Trophoblast cell (in vitro differentiated cells and primary cell): Measurements from ENCODE around the gene EXO1.

Experiments
- DNase-seq, 2 donors: peaks; one replicate each; pipeline ENCODE4 v3.0.0-alpha.2; 2016
- H2AFZ ChIP-seq: 2 replicates; pipeline ENCODE4 v1.6.1; 2013; ENCODE audit warnings: low read length, moderate library complexity, mild to moderate bottlenecking; ENCODE audit not compliant: insufficient read depth, poor library complexity
- H2AK5ac ChIP-seq: 2 replicates; pipeline ENCODE4 v1.6.1; 2013; ENCODE audit warnings: mild to moderate bottlenecking, low read length
- H2BK120ac ChIP-seq: 2 replicates; pipeline ENCODE4 v1.6.1; 2013; ENCODE audit warnings: low read length, mild to moderate bottlenecking, moderate library complexity; ENCODE audit not compliant: insufficient read depth, poor library complexity
- H2BK12ac ChIP-seq: 2 replicates; pipeline ENCODE4 v1.6.1; 2013; ENCODE audit warnings: mild to moderate bottlenecking, low read length, moderate library complexity
- H2BK5ac ChIP-seq: 2 replicates; pipeline ENCODE4 v1.6.1; 2013; ENCODE audit warnings: low read length, low read depth, moderate library complexity, mild to moderate bottlenecking; ENCODE audit not compliant: poor library complexity
- H3K14ac ChIP-seq: 2 replicates; pipeline ENCODE4 v1.6.1; 2013; ENCODE audit warnings: mild to moderate bottlenecking, low read length
- H3K18ac ChIP-seq: 2 replicates; pipeline ENCODE4 v1.6.1; 2013; ENCODE audit warnings: mild to moderate bottlenecking, low read length
- H3K23ac ChIP-seq: 2 replicates; pipeline ENCODE4 v1.6.1; 2013; ENCODE audit warnings: low read length
- H3K27ac ChIP-seq: 2 replicates; pipeline ENCODE4 v1.5.1; 2013; ENCODE audit warnings: low read depth, mild to moderate bottlenecking, inconsistent platforms, low read length, moderate library complexity
- H3K27me3 ChIP-seq: 2 replicates; pipeline ENCODE4 v1.6.1; 2013; ENCODE audit warnings: inconsistent platforms, mild to moderate bottlenecking, low read length, moderate library complexity; ENCODE audit not compliant: insufficient read depth
- H3K36me3 ChIP-seq, 2 experiments: 1 replicate in 1 of 2; 2 replicates in 1 of 2; pipeline ENCODE4 v1.6.1; 2013; ENCODE audit warnings: low read length in 2 of 2, mild to moderate bottlenecking in 2 of 2, moderate library complexity in 1 of 2; ENCODE audit not compliant: insufficient read depth in 2 of 2, control insufficient read depth in 1 of 2
- H3K4ac ChIP-seq: 2 replicates; pipeline ENCODE4 v1.6.1; 2013; ENCODE audit warnings: low read depth, mild to moderate bottlenecking, low read length, moderate library complexity
- H3K4me1 ChIP-seq, 2 experiments: 1 replicate in 1 of 2; 2 replicates in 1 of 2; pipeline ENCODE4 v1.6.1; 2013; ENCODE audit warnings: low read length in 2 of 2, mild to moderate bottlenecking in 2 of 2, moderate library complexity in 1 of 2; ENCODE audit not compliant: insufficient read depth in 2 of 2, control insufficient read depth in 1 of 2
- H3K4me2 ChIP-seq: 2 replicates; pipeline ENCODE4 v1.6.1; 2013; ENCODE audit warnings: inconsistent platforms, mild to moderate bottlenecking, low read length, moderate library complexity
- H3K4me3 ChIP-seq: 2 replicates; pipeline ENCODE4 v1.5.1; 2013; ENCODE audit warnings: mild to moderate bottlenecking, low read depth, low read length, inconsistent platforms
- H3K79me1 ChIP-seq: one replicate; pipeline ENCODE4 v1.6.1; 2013; ENCODE audit warnings: low read length
- H3K79me2 ChIP-seq: 2 replicates; pipeline ENCODE4 v1.6.1; 2013; ENCODE audit warnings: low read length, mild to moderate bottlenecking; ENCODE audit not compliant: control insufficient read depth, insufficient read depth, poor library complexity
- H3K9ac ChIP-seq: 2 replicates; pipeline ENCODE4 v1.6.1; 2013; ENCODE audit warnings: mild to moderate bottlenecking, low read length
- H3K9me3 ChIP-seq: 2 replicates; pipeline ENCODE4 v1.6.1; 2013; ENCODE audit warnings: low read depth, mild to moderate bottlenecking, control low read depth, inconsistent platforms, low read length; ENCODE audit not compliant: insufficient read depth
- H4K12ac ChIP-seq: 2 replicates; pipeline ENCODE4 v1.6.1; 2013; ENCODE audit warnings: low read depth, mild to moderate bottlenecking, low read length, moderate library complexity
- H4K8ac ChIP-seq: 2 replicates; pipeline ENCODE4 v1.6.1; 2013; ENCODE audit warnings: low read depth, mild to moderate bottlenecking, low read length, moderate library complexity
- H4K91ac ChIP-seq: one replicate; pipeline ENCODE4 v1.6.1; 2013; ENCODE audit warnings: low read depth, mild to moderate bottlenecking, low read length, moderate library complexity
- WGBS: extraction: QIAGEN DNeasy Blood & Tissue Kit; methylation state at CpG from one replicate; pipeline ENCODE4 v1.1.7; 2013; ENCODE audit warnings: missing lambda C conversion rate; ENCODE audit not compliant: insufficient read length, insufficient coverage; ENCODE audit errors: extremely low coverage; 5-methylcytosine and 5-hydroxymethylcytosine counted together

Gene EXO1

GRCh38 chr1:241836941-241837340, 11.1 kb upstream of the EXO1 start:
- H4K91ac ChIP-seq, result no peak overlapping the region
- no peaks in the 10 kb centered on the region for H3K36me3 ChIP-seq
- H3K27ac ChIP-seq, result no peak overlapping the region
- no peak overlapping the region for H3K23ac ChIP-seq
- WGBS, result no CpG with 5 or more reads among the region's 2 CpGs
- no peaks in the 10 kb centered on the region for H3K9me3 ChIP-seq
- no peak overlapping the region for H2AK5ac ChIP-seq
- H3K4ac ChIP-seq, result no peak overlapping the region
- H3K4me3 ChIP-seq, result no peak overlapping the region
- H4K8ac ChIP-seq, result no peak overlapping the region
- no peak overlapping the region for H2BK5ac ChIP-seq
- H3K4me1 ChIP-seq, result peaks cover 5 to 7% of the 10 kb centered on the region in 2 experiments
- no peak overlapping the region for H3K14ac ChIP-seq
- peaks cover 9% of the 10 kb centered on the region for H3K79me1 ChIP-seq
- H3K79me2 ChIP-seq, result no peaks in the 10 kb centered on the region
- H3K18ac ChIP-seq, result no peak overlapping the region
- DNase-seq, result no peak
- H3K9ac ChIP-seq, result no peak overlapping the region
- no peaks in the 10 kb centered on the region for H3K27me3 ChIP-seq
- H2BK12ac ChIP-seq, result no peak overlapping the region
- no peak overlapping the region for H2BK120ac ChIP-seq
- H3K4me2 ChIP-seq, result no peak overlapping the region
- H2AFZ ChIP-seq, result no peak overlapping the region
- H4K12ac ChIP-seq, result no peak overlapping the region

GRCh38 chr1:241837416-241837815, 10.6 kb upstream of the EXO1 start:
- Histone ChIP-seq H3K79me1 (peaks cover 9% of the 10 kb centered on the region), H3K14ac (no peak overlapping the region), H3K36me3 (no peaks in the 10 kb centered on the region), H2BK120ac (peak overlapping the region; percentile 74), H4K12ac (no peak overlapping the region), H3K27me3 (no peaks in the 10 kb centered on the region), H3K4me2 (no peak overlapping the region), H3K4me1 (peaks cover 5 to 7% of the 10 kb centered on the region in 2 experiments), H3K9me3 (no peaks in the 10 kb centered on the region), H2BK12ac (peak overlapping the region; percentile 77), H3K27ac (peak overlapping the region; percentile 18), H3K4ac (no peak overlapping the region), H4K91ac (peak overlapping the region; percentile 83), H2AFZ (no peak overlapping the region), H3K79me2 (no peaks in the 10 kb centered on the region), H3K23ac (no peak overlapping the region), H3K9ac (no peak overlapping the region), H2AK5ac (peak overlapping the region; percentile 53), H2BK5ac (peak overlapping the region; percentile 94), H3K18ac (no peak overlapping the region), H4K8ac (peak overlapping the region; percentile 58), H3K4me3 (no peak overlapping the region)
- no peak for DNase-seq
- no CpG with 5 or more reads among the region's 5 CpGs for whole genome bisulfite sequencing

DNA sequence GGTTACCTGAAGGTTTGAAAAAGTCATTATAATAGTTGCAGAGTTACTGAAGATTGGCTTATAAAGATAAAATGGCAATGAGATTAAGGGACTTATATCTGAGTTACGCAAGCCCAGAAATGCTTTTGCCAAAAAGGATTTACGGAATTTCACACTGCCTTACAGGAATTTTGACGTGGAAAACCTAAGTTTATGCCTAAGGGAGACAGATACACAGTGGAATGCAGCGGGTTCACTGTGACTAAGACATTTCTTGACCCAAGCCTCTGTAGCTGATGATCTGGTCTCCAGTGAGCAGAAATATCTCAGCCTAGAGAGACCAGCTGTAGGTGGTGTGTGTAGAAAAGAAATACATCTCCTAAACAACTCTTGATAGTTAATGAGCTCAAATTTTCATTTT, 10.1 kb upstream of the EXO1 start:
- Histone ChIP-seq H3K4ac (no peak overlapping the region), H3K4me1 (peaks cover 5 to 7% of the 10 kb centered on the region in 2 experiments), H3K9ac (no peak overlapping the region), H2AFZ (no peak overlapping the region), H3K4me2 (peak overlapping the region; percentile 27), H2BK12ac (no peak overlapping the region), H2BK120ac (no peak overlapping the region), H3K23ac (no peak overlapping the region), H3K36me3 (no peaks in the 10 kb centered on the region), H4K91ac (no peak overlapping the region), H3K4me3 (no peak overlapping the region), H2AK5ac (no peak overlapping the region), H4K12ac (no peak overlapping the region), H3K14ac (no peak overlapping the region), H3K79me1 (peaks cover 9% of the 10 kb centered on the region), H3K18ac (no peak overlapping the region), H4K8ac (no peak overlapping the region), H3K9me3 (no peaks in the 10 kb centered on the region), H3K27me3 (no peaks in the 10 kb centered on the region), H3K27ac (peak overlapping the region; percentile 86), H2BK5ac (no peak overlapping the region), H3K79me2 (no peaks in the 10 kb centered on the region)
- WGBS, result no CpG with 5 or more reads among the region's 4 CpGs
- peak; percentile 92 to 99 for DNase-seq

DNA sequence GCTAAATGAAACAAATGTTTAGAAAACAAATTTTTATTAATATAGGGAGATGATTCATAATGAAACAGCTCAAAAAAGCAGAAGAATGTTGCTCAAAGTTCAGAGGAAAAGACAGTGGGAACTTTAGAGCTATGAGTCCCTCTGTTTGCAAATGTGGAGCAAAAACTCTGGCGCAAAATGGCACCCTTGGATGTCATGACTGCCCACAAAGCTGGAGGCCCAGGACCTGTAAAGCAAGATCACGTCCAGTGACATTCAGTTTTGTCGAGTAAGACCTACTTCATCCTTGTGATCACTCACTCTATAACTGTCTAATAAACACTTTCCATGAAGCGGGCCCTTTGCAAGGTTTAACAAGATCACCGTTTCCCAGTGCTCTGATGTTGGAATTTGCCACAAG, 9.1 kb upstream of the EXO1 start:
- no peaks in the 10 kb centered on the region for H3K79me2 ChIP-seq
- peak overlapping the region; percentile 36 for H4K8ac ChIP-seq
- H3K27me3 ChIP-seq, result no peaks in the 10 kb centered on the region
- no peak overlapping the region for H3K23ac ChIP-seq
- H2BK12ac ChIP-seq, result peak overlapping the region; percentile 51
- no peak overlapping the region for H3K27ac ChIP-seq
- H3K4me1 ChIP-seq, result peaks cover 5 to 7% of the 10 kb centered on the region in 2 experiments
- no peaks in the 10 kb centered on the region for H3K36me3 ChIP-seq
- H2AFZ ChIP-seq, result no peak overlapping the region
- no peak overlapping the region for H2AK5ac ChIP-seq
- no peak overlapping the region for H3K9ac ChIP-seq
- peak overlapping the region; percentile 53 for H2BK5ac ChIP-seq
- H3K79me1 ChIP-seq, result peaks cover 9% of the 10 kb centered on the region
- DNase-seq, result peak; percentile 37 to 64
- no peak overlapping the region for H3K18ac ChIP-seq
- no peaks in the 10 kb centered on the region for H3K9me3 ChIP-seq
- WGBS, result no CpG with 5 or more reads among the region's 5 CpGs
- peak overlapping the region; percentile 32 for H4K91ac ChIP-seq
- no peak overlapping the region for H3K4me3 ChIP-seq
- no peak overlapping the region for H3K4ac ChIP-seq
- H4K12ac ChIP-seq, result no peak overlapping the region
- no peak overlapping the region for H3K4me2 ChIP-seq
- peak overlapping the region; percentile 60 for H2BK120ac ChIP-seq
- H3K14ac ChIP-seq, result peak overlapping the region; percentile 53
